ENCODE data around the gene CD82. TPM values are rescaled to one million over a fixed set of nuclear protein-coding genes. Genes with fewer than 3 reads are reported as not detected.
"Not testable (repeated sequence)": the region's sequence is repeated elsewhere in the genome, so short reads cannot be mapped to it uniquely, and the experiment has no call there.

Gene CD82
- total RNA-seq, 1 donor from 2014 or later, result 79.9 TPM

GRCh38 chr11:44628730-44629700 lies 63.6 kb downstream of the CD82 start:
- DNase-seq (ENCODE audit: extremely low read depth, low read depth, low spot score), result no peak

GRCh38 chr11:44629732-44630345 lies 64.4 kb downstream of the CD82 start:
- no peak for DNase-seq (ENCODE audit: extremely low read depth, low read depth, low spot score)

GRCh38 chr11:44630511-44631210 lies 65.2 kb downstream of the CD82 start:
- no peak for DNase-seq (ENCODE audit: extremely low read depth, low read depth, low spot score)

- no peak for DNase-seq (ENCODE audit: extremely low read depth, low read depth, low spot score)
These were observed 66.4 kb downstream of the CD82 start for GRCh38 chr11:44631831-44632230.

- DNase-seq (ENCODE audit: extremely low read depth, low read depth, low spot score), result no peak
These were observed 67.1 kb downstream of the CD82 start for GRCh38 chr11:44632466-44633123.

GRCh38 chr11:44633641-44634040 lies 68.2 kb downstream of the CD82 start:
- no peak for DNase-seq (ENCODE audit: extremely low read depth, low read depth, low spot score)

- DNase-seq (ENCODE audit: extremely low read depth, low read depth, low spot score), result no peak
These were observed 69.2 kb downstream of the CD82 start for GRCh38 chr11:44634401-44635281.

- no peak for DNase-seq (ENCODE audit: extremely low read depth, low read depth, low spot score)
These were observed 72.0 kb downstream of the CD82 start for GRCh38 chr11:44637487-44637886.

GRCh38 chr11:44638032-44638431 lies 72.6 kb downstream of the CD82 start:
- DNase-seq (ENCODE audit: extremely low read depth, low read depth, low spot score), result no peak

- DNase-seq (ENCODE audit: extremely low read depth, low read depth, low spot score), result no peak
These were observed 77.8 kb downstream of the CD82 start for GRCh38 chr11:44643217-44643616.

- no peak for DNase-seq (ENCODE audit: extremely low read depth, low read depth, low spot score)
These were observed 80.4 kb downstream of the CD82 start for GRCh38 chr11:44645827-44646226.

- DNase-seq (ENCODE audit: extremely low read depth, low read depth, low spot score), result not testable (repeated sequence)
These were observed 81.9 kb downstream of the CD82 start for GRCh38 chr11:44647255-44647955.

- no peak for DNase-seq (ENCODE audit: extremely low read depth, low read depth, low spot score)
These were observed 82.6 kb downstream of the CD82 start for GRCh38 chr11:44648109-44648508.

GRCh38 chr11:44651535-44652155 lies 86.2 kb downstream of the CD82 start:
- DNase-seq (ENCODE audit: extremely low read depth, low read depth, low spot score), result no peak

GRCh38 chr11:44652901-44653644 lies 87.6 kb downstream of the CD82 start:
- no peak for DNase-seq (ENCODE audit: extremely low read depth, low read depth, low spot score)

GRCh38 chr11:44654057-44654456 lies 88.6 kb downstream of the CD82 start:
- no peak for DNase-seq (ENCODE audit: extremely low read depth, low read depth, low spot score)

GRCh38 chr11:44654596-44654995 lies 89.1 kb downstream of the CD82 start:
- DNase-seq (ENCODE audit: extremely low read depth, low read depth, low spot score), result no peak

GRCh38 chr11:44657836-44658505 lies 92.5 kb downstream of the CD82 start:
- no peak for DNase-seq (ENCODE audit: extremely low read depth, low read depth, low spot score)

All from glomerular endothelial cell (primary cell).